GM19468 (cell line): ENCODE results near the gene ARL4D.

ENCODE experiments used
- ATAC-seq: cut with Tn5 transposase; IDR thresholded peaks from one replicate; pipeline ENCODE4 v1.9.1; 2021; ENCODE audit warnings: mild to moderate bottlenecking, moderate library complexity, moderate number of reproducible peaks; ENCODE audit not compliant: unreplicated experiment; ENCODE audit errors: extremely low read depth

Gene ARL4D

GRCh38 chr17:43449470-43450248 lies 50.9 kb downstream of the ARL4D start:
- no peak for ATAC-seq
